CD4-positive, alpha-beta T cell treated with Interleukin-6 for 4 hours (primary cell): ENCODE measurements around the gene ARPC5L.
"Not testable (repeated sequence)": the region's sequence is repeated elsewhere in the genome, so short reads cannot be mapped to it uniquely, and the experiment has no call there.

ENCODE experiments used
- DNase-seq: peaks from one replicate; pipeline ENCODE4 v3.0.0-alpha.2; 2020; ENCODE audit warnings: mixed read lengths

Gene ARPC5L

DNA sequence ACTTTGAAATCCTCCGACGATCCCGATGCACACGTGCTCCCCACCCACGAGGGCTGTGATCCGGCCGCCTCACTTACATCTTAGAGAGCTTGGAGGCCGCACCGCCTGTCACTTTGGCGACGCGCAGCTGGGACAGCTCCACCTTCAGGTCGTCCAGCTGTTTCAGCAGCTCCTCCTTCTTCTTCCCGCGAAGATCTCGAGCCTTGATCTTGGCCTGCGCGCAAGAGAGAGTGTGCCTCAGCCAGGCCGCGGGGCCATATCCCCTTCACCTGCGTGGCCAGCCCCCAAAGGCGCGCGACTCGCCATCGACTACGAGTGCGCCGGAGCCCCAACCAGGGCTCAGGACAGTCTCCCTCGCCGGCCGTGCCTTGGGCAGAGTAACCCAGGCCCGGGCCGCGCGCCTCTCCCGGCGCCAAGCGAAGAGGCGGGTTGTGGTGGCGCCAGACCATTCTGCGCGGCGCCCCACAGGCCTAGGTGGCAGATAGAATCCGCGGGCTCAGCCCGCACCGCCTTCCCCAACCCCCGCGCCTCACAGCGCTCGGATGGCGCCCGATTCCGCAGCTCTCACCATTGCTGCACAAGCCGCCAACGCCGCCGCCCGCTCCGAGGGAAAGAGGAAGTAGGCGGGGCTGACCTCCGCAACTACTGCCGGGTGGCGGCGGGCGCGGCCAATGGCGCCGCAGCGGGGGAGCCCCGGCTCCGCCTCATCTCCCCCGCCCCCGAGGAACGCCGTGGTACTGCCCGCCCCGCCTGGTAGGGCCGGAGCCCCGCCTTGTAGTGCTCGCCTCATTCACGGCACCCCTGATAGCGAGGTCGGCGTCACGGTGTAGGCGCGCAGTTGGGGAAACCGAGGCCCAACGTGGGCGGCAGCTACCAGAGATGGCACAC lies at the start of gene ARPC5L, which contains the start of gene RPL35:
ARPC5L (plus strand) TSS at position 789 of the 888 bp plus-strand sequence. CDS start 7,161 bp downstream, outside the sequence.
RPL35 (minus strand) TSS at position 616 of the 888 bp plus-strand sequence; CDS start at position 571, 45 bp downstream.
- DNase-seq = peak; percentile 97

DNA sequence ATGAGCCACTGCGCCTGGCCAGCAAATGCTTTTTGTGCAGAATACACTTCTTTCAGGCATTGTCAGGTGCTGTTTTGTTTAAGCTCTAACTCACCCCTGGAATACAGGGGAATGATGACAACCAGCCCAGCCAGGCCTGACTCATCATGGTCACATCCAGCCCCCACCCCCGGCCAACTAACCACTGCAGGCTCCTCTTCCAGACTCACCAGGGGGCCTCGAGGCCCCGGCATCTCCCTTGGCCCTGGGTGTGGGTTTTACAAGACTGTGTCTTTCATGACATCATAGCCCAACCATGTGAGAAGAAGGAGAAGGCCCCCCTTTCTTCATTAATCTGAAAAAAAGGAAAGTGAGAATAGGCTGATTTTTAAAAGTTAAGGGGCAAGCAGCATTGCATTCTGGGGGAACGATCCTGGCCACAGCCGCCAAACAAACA lies 49.5 kb upstream of the ARPC5L start:
- DNase-seq = no peak

DNA sequence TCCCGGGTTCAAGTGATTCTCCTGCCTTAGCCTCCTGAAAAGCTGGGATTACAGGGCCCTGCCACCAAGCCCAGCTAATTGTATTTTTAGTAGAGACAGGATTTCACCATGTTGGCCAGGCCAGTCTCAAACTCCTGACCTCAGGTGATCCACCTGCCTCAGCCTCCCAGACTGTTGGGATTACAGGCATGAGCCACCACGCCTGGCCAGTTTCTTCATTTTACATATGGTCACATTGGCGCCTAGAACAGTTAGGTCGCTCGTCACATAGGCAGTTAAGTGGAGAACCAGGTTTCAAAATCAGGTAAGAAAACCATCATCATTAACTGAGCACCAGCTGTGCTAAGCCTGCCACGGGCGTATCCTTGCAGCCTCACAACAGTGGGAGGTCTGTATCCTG lies 48.9 kb upstream of the ARPC5L start:
- DNase-seq = no peak

DNA sequence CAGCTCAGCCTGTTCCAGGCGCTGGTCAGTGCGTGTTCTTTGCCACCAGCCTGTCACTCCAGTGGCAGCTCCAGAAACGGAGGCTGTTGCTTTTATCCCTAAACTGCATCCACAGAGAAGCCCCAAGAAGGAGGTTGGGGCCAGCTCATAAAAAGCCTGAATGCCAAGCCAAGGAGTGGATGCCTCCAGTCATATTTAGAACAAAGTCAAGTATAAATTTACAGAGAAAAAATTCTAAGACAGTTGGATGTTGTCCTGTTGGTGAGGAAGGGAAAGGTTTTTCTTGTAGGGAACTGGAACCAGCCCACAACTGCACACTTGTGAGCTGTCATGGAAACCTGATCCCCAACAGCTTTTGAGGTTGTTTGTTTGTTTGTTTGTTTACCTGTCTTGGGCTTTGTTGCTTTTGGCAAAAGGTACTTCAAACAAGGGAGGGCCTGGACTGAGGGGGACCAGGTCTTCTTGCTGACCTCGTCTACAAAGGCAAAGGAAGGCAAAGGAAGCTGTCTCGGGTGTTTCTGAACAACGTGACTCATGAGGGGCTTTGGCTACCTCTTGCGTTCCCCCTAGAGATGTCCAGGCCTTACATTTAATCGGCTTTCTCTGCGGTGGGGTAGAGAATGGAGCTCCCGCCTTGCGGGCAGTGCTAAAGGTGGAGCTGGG lies 48.3 kb upstream of the ARPC5L start:
- DNase-seq = no peak

DNA sequence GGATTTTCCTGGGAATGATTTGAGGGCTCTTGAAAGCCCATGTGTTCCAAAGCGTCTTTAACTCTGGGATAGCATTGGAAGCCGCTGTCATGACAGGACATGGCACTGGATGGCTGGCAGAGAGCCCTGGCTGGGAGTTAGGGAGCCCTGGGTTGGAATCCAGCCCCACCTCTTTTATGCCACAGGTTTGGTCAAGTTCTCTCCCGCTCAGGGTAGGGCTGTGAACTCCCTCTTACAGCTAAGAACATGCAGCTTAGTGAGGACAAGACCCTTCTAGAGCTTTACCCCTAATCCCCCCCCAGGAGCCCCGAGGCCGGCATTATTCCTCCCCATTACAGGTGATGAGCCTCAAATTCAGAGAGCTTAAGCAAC lies 47.8 kb upstream of the ARPC5L start:
- DNase-seq = no peak

DNA sequence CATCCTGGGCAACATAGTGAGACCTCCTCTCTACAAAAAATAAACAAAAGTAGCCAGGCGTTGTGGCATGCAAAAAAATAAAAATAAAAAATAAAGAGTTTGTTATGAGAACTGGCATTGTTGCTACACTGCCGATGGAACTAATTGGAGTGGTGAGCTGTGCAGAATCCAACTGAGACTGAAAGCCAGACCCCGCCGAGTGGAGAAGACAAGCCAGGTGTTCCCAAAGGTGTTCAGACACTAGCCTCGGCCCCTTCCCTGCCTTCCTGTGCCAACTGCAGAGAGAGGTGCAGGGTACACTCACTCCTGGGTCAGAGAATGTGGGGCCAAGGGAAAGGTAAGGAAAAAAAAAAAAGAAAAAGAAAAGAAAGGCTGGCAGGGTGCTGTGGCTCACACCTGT lies 46.3 kb upstream of the ARPC5L start:
- no peak for DNase-seq

DNA sequence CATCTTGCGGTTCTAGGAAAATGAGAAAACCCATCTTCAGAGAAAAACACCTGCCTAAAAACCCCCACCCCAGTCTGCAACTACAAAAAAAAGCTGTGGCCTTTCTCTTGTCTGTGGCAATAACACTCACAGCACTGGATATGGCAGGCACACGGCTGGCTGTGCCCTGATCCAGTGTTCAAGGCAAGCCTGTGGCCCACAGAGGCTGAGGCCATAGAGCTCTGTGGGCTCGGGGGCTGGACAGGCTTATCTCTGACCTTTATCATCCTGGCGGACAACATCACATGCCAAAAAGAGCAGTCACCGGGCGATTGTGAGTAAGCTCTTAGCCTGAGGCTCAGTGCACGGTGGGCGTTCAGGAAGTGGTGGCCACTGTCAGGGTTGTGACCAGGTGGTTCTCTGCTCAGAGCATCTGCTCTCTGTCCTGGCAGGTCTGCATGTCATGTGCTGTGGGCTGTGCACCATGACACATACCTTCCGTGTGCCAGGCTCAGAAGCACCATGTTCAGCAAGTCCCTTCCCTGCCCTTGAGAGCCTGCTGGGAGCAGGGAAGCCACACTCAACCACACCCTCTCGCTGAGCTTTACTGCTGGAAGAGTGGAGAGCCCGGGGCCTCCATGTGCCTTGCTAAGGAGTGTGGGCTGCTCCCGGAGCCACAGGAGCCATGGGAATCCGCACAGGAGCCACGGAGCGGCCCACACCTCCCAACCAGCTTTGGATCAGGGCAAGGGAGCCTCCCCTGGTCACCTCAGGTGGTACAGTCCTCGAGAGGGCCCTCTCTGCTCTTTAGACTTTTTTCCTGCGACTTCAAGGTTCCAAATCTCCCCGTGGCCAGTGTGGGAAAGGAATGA lies 43.3 kb upstream of the ARPC5L start:
- no peak for DNase-seq

DNA sequence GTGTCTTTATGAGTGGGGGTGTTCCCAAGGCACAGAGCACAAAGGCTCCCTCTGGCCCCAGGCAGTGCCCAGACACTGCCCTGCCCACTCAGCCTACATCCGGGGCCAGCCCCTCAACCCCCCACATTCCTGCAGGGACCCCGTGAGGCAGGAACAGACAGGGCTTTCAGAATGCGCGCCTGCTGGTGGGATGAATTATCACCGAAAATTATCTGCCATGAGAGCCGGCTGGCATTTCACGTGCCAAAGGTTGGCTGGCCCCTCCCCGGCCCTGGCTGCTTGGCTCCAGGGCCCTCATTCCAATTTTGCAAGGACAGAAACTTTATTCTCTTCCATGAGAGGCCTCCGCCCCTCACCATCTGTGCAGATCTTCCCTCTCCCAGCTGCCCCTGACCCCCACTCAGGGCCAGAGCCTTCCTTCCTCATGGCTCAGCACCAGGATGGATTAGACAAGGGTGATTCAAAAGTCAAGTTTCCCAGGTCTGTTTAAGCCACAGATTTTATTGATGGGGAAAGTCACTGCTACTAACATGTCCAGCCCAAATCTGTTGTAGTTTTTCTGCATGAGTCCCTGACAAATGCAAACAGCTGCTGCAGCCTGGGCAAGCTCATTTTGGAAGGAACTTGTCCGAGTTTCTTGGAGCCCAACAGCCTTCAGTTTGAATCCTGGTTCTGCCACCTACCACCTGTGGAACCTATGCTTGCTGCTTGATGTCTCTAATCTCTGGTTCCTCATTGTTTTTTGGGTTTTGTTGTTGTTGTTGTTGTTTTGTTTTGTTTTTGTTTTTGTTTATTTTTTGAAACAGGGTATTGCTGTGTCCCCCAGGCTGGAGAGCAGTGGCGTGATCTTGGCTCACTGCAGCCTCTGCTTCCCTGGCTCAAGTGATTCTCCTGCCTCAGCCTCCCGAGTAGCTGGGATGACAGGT lies 41.0 kb upstream of the ARPC5L start:
- no peak for DNase-seq

DNA sequence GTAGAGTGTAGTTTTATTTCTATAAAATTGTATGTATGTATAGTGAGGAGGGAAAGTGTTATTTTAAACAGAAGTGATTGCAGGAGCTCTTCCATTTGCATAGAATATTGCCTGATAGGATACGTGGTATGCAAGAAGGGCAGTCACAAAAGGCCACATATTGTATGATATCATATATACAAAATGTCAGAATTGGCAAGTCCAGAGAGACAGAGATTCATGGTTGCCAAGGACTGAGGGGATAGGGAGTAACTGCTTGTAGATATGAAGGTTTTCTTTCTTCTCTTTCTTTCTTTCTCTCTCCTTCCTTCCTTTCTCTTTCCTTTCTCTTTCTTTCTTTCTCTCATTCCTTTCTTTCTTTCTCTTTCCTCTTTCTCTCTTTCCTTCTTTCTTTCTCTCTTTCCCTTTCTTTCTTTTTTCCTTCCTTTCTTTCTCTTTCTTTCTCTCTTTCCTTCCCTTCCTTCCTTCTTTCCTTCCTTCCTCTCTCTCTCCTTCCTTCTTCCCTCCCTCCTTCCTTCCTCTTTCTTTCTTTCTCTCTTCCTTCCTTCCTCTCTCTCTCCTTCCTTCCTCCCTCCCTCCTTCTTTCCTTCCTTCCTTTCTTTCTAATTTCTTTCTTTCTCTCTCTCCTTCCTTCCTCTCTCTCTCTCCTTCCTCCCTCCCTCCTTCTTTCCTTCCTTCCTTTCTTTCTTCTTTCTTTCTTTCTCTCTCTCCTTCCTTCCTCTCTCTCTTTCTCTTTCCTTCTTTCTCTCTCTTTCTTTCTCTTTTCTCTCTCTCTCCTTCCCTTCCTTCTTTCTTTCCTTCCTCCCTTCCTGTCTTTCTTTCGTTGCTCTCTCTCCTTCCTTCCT lies 33.2 kb upstream of the ARPC5L start:
- no peak for DNase-seq

DNA sequence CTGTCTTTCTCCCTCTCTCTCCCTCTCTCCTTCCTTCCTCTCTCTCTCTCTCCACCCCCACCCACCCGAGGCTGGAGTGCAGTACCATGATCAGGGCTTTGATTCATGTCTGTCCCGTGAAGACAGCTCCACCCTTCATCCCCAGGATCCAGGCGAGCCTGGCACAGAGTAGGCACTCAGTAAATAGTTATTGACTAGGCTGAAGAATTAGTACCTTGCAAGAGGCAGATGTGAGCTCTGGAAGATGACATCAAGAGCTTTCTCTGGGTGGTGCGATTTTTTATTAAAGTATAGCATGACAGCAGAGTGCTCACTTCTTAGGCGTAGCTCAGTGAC lies 32.6 kb upstream of the ARPC5L start:
- DNase-seq = no peak

DNA sequence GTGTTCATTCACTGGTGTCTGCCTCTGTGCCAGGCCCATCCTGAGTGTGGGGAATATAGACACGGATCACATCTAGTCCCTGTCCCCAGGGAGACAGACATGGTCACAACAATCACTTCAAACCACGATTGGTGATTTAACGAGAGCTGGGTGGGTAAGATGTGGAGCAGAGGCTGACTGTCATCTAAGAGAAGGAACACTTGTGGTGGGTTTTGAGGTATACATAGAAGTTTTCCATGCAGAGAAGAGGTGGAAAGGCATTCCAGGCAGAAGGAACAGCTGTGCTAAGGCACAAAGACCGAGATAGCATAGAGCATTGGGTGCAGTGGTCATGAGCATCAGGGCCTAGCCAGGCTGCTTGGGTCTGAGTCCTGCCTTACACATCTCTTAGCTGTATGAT lies 31.3 kb upstream of the ARPC5L start:
- DNase-seq = no peak

DNA sequence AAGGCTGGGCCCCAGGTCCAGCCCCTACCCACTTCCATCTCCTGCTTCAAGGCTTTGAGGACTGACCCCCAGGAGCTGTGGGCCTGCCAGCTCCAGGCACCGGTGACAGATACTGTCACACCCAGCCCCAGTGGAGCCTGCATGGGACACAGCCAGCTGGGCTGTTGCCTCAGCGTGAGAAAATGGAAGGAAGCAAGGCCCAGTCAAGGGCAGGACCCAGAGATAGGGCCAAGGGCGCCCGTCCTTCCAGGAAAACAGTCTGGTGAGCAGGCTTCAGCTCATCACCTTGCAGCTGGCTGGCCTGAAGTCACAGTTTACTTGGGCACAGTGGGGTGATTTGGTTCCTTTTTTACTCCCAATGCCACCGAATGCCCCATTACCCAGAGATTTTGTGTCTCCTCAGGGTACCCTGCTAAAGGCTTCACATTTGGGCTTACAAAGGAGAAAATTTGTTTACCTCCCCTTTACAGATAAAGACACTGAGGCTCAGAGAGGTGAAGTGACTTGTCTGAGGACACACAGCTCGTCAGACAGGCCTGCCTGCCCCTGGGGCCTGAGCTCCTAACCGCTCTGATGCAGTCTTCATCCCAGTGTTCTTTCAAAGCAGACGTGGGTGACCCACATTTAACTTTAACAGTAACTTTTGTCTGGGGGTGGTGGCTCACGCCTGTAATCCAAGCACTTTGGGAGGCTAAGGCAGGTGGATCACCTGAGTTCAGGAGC lies 30.1 kb upstream of the ARPC5L start:
- no peak for DNase-seq

DNA sequence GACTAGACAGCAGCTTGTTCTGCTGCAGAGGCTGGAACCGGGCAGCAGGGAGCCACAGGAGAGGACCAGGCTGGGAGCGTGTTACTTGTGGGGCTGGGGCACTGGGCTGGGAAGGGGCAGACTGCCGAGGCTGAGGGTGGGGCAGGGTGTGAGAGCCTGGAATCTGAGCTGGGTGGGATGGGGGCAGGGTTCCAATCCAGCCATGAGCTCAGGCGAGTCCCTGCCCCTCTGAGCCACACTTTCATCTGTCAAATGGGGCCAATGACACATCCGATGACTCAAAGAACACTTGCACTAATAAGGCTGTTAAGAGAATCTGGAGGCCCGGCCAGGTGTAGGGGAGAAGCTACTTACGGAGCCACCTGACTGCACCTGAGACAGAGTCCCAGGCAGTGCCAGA lies 27.3 kb upstream of the ARPC5L start:
- no peak for DNase-seq

DNA sequence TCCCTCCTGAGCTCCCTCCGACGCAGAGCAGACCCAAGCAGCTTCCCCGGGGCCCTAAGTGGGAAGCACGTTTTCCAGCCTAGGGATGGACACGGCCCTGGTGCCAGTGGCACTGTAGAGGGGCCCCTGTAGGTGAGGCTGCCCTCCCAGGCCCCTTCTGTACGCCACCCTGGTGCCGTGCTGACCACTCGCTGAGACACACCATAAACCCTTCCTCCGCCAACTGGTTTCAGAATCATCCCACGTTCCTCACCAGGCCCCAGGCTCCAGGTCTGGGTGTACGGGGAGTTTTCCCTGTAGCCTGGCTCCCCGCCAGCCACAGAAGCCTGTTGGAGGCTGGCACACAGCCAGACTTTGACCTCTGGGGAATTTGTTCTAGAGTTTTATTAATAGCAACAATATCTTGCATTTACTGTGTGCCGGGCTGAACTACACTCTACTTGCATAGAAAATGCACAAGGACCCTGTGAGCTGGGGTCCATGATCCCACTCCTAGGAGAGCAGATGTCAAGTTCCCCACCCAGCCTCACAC lies 26.8 kb upstream of the ARPC5L start:
- no peak for DNase-seq

DNA sequence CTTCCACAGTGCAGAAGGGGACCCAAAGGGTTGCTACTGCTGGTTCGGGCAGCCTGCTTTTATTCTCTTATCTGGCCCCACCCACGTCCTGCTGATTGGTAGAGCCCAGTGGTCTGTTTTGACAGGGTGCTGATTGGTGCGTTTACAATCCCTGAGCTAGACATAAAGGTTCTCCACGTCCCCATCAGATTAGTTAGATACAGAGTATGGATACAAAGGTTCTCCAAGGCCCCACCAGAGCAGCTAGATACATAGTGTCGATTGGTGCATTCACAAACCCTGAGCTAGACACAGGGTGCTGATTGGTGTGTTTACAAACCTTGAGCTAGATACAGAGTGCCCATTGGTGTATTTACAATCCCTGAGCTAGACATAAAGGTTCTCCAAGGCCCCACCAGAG lies 23.8 kb upstream of the ARPC5L start:
- DNase-seq = not testable (repeated sequence)

DNA sequence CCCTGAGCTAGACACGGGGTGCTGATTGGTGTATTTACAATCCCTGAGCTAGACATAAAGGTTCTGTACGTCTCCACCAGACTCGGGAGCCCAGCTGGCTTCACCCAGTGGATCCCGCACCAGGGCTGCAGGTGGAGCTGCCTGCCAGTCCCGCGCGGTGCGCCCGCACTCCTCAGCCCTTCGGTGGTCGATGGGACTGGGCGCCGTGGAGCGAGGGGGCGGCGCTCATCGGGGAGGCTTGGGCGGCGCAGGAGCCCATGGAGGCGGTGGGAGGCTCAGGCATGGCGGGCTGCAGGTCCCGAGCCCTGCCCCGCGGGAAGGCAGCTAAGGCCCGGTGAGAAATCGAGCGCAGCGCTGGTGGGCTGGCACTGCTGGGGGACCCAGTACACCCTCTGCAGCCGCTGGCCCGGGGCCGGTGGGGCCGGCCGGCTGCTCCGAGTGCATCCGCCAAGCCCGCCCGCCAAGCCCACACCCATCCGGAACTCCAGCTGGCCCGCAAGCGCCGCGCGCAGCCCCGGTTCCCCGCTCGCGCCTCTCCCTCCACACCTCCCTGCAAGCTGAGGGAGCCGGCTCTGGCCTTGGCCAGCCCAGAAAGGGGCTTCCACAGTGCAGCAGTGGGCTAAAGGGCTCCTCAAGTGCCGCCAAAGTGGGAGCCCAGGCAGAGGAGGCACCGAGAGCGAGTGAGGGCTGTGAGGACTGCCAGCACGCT lies 23.2 kb upstream of the ARPC5L start:
- DNase-seq = not testable (repeated sequence)

DNA sequence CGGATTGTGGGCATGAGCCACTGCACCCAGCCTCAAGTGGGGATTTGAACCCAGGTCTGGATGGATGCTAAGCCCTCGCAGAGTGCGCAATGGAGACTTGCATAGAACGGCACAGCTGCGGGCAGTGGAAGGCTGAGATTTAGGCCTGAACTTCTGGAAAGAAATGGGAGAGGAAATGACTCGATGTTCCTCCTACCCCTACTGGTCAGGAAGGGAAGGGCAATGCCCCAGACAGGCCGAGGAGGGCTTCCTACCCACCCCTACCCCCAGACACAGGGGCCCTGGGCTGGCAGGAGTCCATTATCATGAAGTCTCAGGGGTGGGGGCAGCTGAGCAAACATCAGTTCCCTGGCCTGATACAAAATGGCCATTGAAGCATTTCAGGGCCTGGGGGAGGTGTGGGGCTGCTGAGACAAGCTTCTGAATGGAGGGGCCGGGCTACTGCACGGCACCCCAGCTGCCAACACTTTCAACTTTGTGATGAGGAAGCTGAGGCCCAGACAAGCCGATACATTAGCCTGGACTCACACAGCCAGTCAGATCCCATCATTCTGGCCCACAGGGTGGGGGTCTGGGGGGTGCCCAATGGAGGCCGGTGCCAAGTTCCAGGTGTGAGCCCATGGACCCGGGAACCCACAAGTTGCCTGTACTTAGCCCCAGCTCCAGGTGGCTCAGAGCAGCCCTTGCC lies 22.2 kb upstream of the ARPC5L start:
- no peak for DNase-seq

DNA sequence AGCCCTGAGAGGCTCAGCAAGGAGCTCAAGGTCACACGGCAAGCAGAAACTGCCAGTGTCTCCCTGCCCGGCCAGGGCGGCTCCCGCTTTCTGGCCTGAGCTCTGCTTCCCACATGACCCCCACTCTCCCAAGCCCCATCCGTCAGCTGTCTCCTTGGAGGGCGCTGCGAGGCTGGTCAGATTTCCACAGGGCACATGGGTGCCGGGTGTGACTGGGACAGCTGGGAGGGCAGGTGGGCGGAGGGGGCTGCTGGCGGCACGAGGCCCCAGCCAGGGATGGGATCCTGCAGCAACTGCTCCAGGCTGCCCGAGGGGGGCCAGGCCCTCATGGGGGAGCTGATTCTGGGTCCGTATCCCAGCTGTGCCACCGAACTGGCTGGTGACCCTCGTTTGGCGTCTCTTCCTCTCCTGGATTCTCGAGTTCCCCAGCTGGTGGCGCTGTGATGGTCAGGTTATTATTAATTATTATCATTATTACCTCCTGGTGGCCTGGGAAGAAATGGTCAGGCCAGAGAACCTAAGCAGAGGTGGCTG lies 21.6 kb upstream of the ARPC5L start:
- DNase-seq = no peak
